GM12874 (cell line): ENCODE results near the gene PDZK1IP1.

Experiments used
- TF ChIP-seq, protein P1 (sequence below): IDR thresholded peaks from 2 replicates; pipeline ENCODE4 v1.5.1; 2011; ENCODE audit warnings: low read depth, mild to moderate bottlenecking, control low read depth, low read length, moderate library complexity; ENCODE audit not compliant: insufficient read depth

Gene PDZK1IP1, protein sequence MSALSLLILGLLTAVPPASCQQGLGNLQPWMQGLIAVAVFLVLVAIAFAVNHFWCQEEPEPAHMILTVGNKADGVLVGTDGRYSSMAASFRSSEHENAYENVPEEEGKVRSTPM

DNA sequence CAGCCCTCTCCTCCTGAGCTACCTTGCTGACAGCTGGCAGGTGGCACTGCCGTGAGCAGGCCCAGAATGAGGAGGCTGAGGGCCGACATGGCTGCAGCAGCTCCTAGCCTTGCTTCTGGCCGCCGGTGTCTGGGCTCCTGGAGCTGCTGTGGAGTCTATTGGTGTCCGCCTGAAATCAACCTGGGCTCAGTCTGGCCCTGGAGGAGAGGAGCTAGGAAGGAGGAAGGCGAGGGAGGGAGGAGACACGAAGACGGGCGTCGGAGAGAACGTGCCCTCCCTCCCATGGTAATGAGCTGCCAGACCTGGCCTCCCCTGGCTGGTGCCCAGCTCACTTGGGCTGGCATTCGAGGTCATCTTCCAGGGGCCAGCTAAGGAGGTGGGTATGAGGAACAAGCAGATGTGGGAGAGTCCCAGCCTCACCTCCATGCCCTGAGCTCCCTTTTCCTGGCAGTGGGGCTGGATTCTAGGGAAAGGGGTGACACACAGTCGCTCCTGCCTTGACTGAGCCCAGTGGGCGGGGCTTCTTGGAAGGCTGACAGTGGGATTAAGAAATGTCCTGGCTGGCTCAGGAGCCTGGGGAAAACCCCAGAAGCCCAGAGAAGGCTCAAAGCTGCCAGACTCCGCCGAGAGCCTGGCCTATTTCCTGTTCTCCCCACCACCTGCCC is at the start of gene PDZK1IP1:
Gene PDZK1IP1, minus strand, starts transcription at position 193 of the 665 bp plus-strand sequence. Its CDS starts 104 bp downstream, at position 89.
- TF ChIP-seq, protein P1, sequence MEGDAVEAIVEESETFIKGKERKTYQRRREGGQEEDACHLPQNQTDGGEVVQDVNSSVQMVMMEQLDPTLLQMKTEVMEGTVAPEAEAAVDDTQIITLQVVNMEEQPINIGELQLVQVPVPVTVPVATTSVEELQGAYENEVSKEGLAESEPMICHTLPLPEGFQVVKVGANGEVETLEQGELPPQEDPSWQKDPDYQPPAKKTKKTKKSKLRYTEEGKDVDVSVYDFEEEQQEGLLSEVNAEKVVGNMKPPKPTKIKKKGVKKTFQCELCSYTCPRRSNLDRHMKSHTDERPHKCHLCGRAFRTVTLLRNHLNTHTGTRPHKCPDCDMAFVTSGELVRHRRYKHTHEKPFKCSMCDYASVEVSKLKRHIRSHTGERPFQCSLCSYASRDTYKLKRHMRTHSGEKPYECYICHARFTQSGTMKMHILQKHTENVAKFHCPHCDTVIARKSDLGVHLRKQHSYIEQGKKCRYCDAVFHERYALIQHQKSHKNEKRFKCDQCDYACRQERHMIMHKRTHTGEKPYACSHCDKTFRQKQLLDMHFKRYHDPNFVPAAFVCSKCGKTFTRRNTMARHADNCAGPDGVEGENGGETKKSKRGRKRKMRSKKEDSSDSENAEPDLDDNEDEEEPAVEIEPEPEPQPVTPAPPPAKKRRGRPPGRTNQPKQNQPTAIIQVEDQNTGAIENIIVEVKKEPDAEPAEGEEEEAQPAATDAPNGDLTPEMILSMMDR, result no peak

DNA sequence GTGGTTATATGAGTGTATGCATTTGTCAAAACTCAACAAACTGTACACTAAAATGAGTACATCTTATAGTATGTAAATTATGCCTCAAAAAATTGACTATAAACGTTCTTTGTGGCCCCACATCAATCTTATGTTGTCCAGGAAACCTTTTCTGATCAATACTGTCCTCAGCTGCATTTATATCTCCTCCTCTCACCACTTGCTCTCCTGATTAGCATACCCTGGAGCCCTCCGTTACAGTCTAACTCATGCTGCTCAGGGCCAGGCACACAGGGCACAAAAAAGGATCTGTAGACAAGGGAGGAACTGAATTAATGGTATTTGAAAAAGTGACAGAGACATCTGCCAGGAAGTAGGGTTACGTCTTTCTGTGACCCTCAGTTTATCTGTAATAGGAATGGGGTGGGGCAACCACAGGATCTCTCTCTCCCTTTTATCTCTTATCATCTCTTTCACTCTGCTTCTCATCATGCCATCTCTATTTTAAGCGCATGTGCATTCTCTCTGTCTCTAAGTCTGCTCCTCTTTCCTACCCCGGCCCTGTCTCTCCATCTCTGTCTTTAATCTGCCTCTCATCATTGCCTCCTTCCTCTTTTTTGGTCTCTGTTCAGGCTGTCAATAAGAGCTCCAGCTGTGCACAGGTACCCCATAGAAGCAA is 49.2 kb upstream of the PDZK1IP1 start:
- TF ChIP-seq, protein P1, result no peak

DNA sequence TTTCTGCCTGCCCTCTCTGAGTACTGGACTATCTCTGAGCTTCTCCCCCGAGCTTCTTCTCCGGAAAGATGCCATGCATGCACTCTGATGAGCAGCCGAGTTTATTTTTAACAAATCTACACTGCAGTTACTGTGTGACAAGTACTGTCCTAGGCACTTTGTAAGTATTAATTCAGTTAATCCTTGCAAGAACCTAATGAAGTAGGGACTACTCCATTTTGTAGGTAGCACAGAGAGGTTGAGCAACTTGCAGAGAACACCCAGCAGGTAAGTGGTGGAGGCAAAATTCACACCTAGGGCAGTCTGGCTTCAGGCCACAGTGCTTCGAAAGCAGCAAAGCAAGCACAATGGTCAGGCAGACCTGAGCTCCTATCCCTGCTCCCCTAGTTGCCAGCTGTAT is 46.0 kb upstream of the PDZK1IP1 start:
- TF ChIP-seq, protein P1, result no peak

DNA sequence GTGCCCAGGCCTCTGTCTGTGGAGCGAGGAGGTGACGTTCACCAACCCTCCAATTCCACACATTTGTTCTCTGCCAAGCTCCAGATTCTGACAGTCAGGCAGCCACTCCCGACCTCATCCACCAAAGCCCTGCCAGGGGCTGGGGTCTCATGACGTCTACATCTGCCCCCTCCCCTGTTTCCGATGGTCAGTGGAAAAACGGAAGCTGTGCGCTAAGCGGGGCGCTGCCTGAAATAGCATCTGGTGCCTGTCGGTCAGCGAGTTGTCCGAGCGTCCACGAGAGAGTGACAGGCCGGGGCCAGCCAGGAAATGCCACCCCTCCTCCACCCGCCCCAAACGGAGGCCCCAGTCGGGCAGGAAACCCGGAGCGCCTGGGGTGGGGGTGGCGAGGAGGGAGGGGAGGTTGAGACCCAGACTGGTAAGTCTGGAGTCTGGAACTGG is 45.4 kb upstream of the PDZK1IP1 start:
- TF ChIP-seq, protein P1, result no peak

DNA sequence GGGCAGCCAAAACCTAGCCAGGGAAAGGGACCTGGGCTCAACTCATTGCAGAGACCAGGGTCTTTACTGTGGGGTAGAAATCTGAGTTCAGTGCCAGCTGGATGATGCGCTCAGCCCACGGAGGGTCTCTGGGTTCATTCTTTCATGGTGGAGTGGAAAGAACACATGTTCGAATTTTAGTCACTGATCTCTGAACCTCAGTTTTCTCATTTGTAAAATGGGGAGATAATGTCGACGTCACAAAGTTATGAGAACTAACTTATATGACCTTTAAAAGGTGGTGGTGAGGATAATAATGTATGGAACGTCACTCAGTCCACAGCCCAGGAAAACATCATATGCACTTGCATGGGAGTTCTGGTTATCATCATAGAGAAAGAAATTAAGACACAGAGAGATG is 43.4 kb upstream of the PDZK1IP1 start:
- TF ChIP-seq, protein P1, result no peak

DNA sequence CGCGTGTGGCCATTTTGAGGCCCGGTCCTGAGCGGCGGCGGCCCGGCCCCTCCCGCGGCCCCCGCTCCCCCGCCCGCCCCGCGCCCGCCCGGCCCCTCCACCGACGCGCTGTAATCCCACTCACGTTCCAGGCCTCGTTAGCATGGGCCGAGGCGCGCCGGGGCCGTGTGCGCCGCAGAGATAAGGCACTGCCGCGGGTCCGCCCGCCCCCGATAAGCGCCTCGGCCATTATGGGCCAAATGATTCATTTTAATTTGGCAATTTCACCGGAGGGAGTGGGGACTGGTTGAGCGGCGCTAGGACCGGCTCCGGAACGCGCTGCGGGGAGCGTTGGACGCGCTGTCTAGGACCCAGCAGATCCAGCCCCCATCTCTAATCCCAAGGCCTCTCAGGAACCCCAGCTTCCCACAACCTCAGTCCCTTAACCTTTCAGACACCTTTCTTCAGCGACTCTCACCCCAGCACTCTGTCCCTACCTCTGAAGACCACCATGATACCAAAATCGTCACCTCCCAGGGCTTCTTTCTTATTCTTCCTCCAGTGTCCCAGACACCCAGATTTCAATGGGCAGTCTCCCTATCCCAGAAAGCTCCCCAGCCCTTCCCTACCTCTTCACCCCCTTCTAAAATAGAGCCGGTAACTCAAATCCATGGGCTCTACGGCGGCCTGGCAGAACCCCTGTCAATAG is 42.5 kb upstream of the PDZK1IP1 start, which contains the start of gene TAL1:
Gene TAL1, minus strand, starts transcription at position 39 of the 688 bp plus-strand sequence. CDS start 6,337 bp downstream, outside the sequence.
- TF ChIP-seq, protein P1, result no peak
